ENCODE data around the gene ADAMTS2. TPM values are rescaled to one million over a fixed set of nuclear protein-coding genes. Genes with fewer than 3 reads are reported as not detected.

Gene ADAMTS2
- total and polyA plus RNA-seq, 12 donors, result 4.3 to 70.3 (median 22.4) TPM

DNA sequence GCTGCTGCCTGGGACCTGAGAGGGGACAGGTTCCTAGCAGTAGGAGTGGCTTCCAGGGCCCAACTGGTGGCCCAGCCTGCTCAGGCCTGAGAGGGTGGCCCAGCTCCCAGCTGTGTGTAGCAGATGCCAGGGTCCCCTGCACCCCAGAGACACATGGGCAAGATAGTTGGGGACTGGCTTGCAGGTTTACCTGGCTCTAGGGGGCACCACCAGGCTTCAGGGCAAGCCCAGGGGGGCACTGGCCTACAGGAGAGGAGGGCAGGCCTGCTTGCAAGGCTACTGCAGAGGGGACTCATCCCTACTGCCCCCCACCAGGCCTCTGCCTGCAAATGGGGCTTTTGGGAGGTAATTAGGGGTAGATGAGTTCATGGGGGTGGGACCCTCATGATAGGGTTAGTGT lies 161.8 kb downstream of the ADAMTS2 start:
- no peak for DNase-seq
- TF ChIP-seq POLR2A (IDR thresholded peaks at IDR 0.05), result no peak
- Histone ChIP-seq H3K36me3 (replicated peaks in 1 of 2) (no peaks in the 10 kb centered on the region), H3K4me3 (no peak overlapping the region), H3K4me1 (replicated peaks in 1 of 2) (no peaks in the 10 kb centered on the region), H3K9me3 (replicated peaks in 1 of 3) (no peaks in the 10 kb centered on the region), H3K27ac (no peak overlapping the region), H3K27me3 (no peaks in the 10 kb centered on the region)
- intact Hi-C loops (cut with DNase I), result no loop called here

- H3K36me3 ChIP-seq (replicated peaks in 1 of 2), result no peaks in the 10 kb centered on the region
- H3K4me3 ChIP-seq, result no peak overlapping the region
- DNase-seq, result no peak
- 77 to 92% (median 87%) methylated on average over 10 to 13 of the region's 13 CpGs for WGBS, 4 donors
- H3K4me1 ChIP-seq (replicated peaks in 1 of 2), result no peaks in the 10 kb centered on the region
- H3K27ac ChIP-seq, result no peak overlapping the region
- no peak for TF ChIP-seq POLR2A (IDR thresholded peaks at IDR 0.05)
- no peak for TF ChIP-seq CTCF (IDR thresholded peaks at IDR 0.05)
- intact Hi-C loops (cut with DNase I), result no loop called here
- H3K27me3 ChIP-seq, result no peaks in the 10 kb centered on the region
- H3K9me3 ChIP-seq (replicated peaks in 1 of 3), result no peaks in the 10 kb centered on the region
These were observed 162.7 kb downstream of the ADAMTS2 start for GRCh38 chr5:179182601-179183000.

DNA sequence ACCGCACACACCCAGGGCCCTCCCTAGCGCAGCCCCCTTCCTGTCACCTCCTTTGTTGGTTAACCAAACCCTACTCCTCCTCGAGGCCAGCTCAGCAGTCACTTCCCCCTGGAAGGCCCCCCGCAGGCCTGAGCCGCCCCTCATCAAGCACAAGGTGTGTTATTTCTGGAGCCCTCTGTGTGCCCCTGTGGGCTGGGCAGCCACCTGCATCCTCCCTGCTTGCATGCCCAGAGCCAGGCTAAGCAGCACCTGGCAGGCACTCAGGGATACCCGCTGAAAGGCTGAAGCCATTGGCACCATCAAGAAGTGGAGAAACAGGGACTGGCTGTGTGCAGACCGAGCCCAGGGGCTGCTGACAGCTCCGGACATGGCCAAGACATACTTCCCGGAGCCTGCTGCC lies 163.3 kb downstream of the ADAMTS2 start:
- 67 to 80% (median 72%) methylated on average over 1 to 9 of the region's 9 CpGs for WGBS, 4 donors
- Histone ChIP-seq H3K9me3 (replicated peaks in 1 of 3) (no peaks in the 10 kb centered on the region), H3K27ac (no peak overlapping the region), H3K4me3 (no peak overlapping the region), H3K27me3 (no peaks in the 10 kb centered on the region), H3K36me3 (replicated peaks in 1 of 2) (no peaks in the 10 kb centered on the region), H3K4me1 (replicated peaks in 1 of 2) (no peaks in the 10 kb centered on the region)
- no peak for TF ChIP-seq CTCF (IDR thresholded peaks at IDR 0.05)
- no peak for TF ChIP-seq POLR2A (IDR thresholded peaks at IDR 0.05)
- intact Hi-C loops (cut with DNase I), result no loop called here
- no peak for DNase-seq

GRCh38 chr5:179180921-179181645 lies 164.2 kb downstream of the ADAMTS2 start:
- no peaks in the 10 kb centered on the region for H3K27me3 ChIP-seq
- H3K36me3 ChIP-seq (replicated peaks in 1 of 2), result no peaks in the 10 kb centered on the region
- no peaks in the 10 kb centered on the region for H3K9me3 ChIP-seq (replicated peaks in 1 of 3)
- WGBS, 4 donors, result 87 to 92% (median 88%) methylated on average over 13 to 16 of the region's 16 CpGs
- no peak overlapping the region for H3K4me3 ChIP-seq
- intact Hi-C loops (cut with DNase I), result no loop called here
- H3K4me1 ChIP-seq (replicated peaks in 1 of 2), result no peaks in the 10 kb centered on the region
- no peak overlapping the region for H3K27ac ChIP-seq
- no peak for DNase-seq
- no peak for TF ChIP-seq POLR2A (IDR thresholded peaks at IDR 0.05)

DNA sequence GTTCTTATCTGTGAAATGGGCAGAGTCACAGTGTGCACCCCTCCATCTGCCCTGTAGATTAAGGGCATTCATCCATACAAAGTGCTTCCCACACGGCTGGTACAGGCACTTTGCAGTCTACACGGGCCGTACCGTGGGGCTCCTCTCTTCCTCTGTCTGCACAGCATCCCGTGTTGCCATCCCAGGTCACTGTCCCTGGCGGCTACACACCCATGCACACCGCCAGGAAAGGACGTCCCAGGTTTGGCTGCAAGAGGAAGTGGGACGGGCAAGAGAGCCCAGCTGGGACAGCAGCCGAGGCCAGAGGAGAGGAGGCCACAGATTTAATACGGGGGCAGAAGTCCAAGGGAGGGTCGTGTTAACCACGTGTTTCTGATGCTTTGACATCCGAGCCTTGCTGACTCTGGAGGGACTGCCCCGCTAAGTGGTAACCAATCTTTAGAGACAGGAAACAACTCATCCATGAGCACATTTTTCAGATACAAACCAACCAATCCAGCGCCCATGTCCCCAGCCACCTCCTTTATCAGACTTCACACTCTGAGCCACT lies 165.1 kb downstream of the ADAMTS2 start:
- 70 to 77% (median 76%) methylated on average over 9 to 16 of the region's 16 CpGs for WGBS, 4 donors
- DNase-seq, result no peak
- Histone ChIP-seq H3K4me3 (no peak overlapping the region), H3K4me1 (replicated peaks in 1 of 2) (no peaks in the 10 kb centered on the region), H3K9me3 (replicated peaks in 1 of 3) (no peaks in the 10 kb centered on the region), H3K27me3 (no peaks in the 10 kb centered on the region), H3K27ac (no peak overlapping the region), H3K36me3 (replicated peaks in 1 of 2) (no peaks in the 10 kb centered on the region)
- intact Hi-C loops (cut with DNase I), result no loop called here
- TF ChIP-seq CTCF (IDR thresholded peaks at IDR 0.05) (no peak), POLR2A (IDR thresholded peaks at IDR 0.05) (no peak)
